ENCODE results near the gene UHRF2.

Gene UHRF2

GRCh38 chr9:6549106-6549800 is 136.3 kb downstream of the UHRF2 start:
- no peak for DNase-seq
- H3K36me3 Mint-ChIP-seq (ENCODE audit: low read depth), result no peaks in the 10 kb centered on the region
- no peak overlapping the region for H3K27ac Mint-ChIP-seq
- no peaks in the 10 kb centered on the region for H3K27me3 Mint-ChIP-seq
- no peaks in the 10 kb centered on the region for H3K9me3 Mint-ChIP-seq
- peaks cover 3% of the 10 kb centered on the region for H3K4me1 Mint-ChIP-seq (ENCODE audit: low read depth)
- no peak overlapping the region for H3K4me3 Mint-ChIP-seq

- Mint-ChIP-seq H3K27ac (no peak overlapping the region), H3K4me1 (ENCODE audit: low read depth) (peaks cover 3% of the 10 kb centered on the region), H3K27me3 (no peaks in the 10 kb centered on the region)
These were observed 138.1 kb downstream of the UHRF2 start for GRCh38 chr9:6551136-6551535.

GRCh38 chr9:6552033-6552432 is 139.0 kb downstream of the UHRF2 start:
- Mint-ChIP-seq H3K4me1 (ENCODE audit: low read depth) (peaks cover 3% of the 10 kb centered on the region), H3K27me3 (no peaks in the 10 kb centered on the region), H3K36me3 (ENCODE audit: low read depth) (no peaks in the 10 kb centered on the region), H3K27ac (no peak overlapping the region), H3K4me3 (no peak overlapping the region), H3K9me3 (no peaks in the 10 kb centered on the region)
- no peak for DNase-seq

More at GRCh38 chr9:6551136-6551535, 138.1 kb downstream of the UHRF2 start:
- Mint-ChIP-seq H3K9me3 (no peaks in the 10 kb centered on the region), H3K4me3 (no peak overlapping the region), H3K36me3 (ENCODE audit: low read depth) (no peaks in the 10 kb centered on the region)
- no peak for DNase-seq

- H3K36me3 Mint-ChIP-seq (ENCODE audit: low read depth), result no peaks in the 10 kb centered on the region
- no peak overlapping the region for H3K27ac Mint-ChIP-seq
- peaks cover 3% of the 10 kb centered on the region for H3K4me1 Mint-ChIP-seq (ENCODE audit: low read depth)
- H3K4me3 Mint-ChIP-seq, result no peak overlapping the region
- no peaks in the 10 kb centered on the region for H3K9me3 Mint-ChIP-seq
- DNase-seq, result no peak
- H3K27me3 Mint-ChIP-seq, result no peaks in the 10 kb centered on the region
These were observed 139.6 kb downstream of the UHRF2 start for GRCh38 chr9:6552498-6553121.

- no peaks in the 10 kb centered on the region for H3K9me3 Mint-ChIP-seq
- H3K27me3 Mint-ChIP-seq, result no peaks in the 10 kb centered on the region
- no peaks in the 10 kb centered on the region for H3K36me3 Mint-ChIP-seq (ENCODE audit: low read depth)
- peaks cover 3% of the 10 kb centered on the region for H3K4me1 Mint-ChIP-seq (ENCODE audit: low read depth)
- no peak overlapping the region for H3K27ac Mint-ChIP-seq
- H3K4me3 Mint-ChIP-seq, result no peak overlapping the region
- DNase-seq, result no peak
These were observed 140.9 kb downstream of the UHRF2 start for GRCh38 chr9:6553866-6554265.
